ENCODE results near the gene ETHE1.

- TF ChIP-seq, protein P1, sequence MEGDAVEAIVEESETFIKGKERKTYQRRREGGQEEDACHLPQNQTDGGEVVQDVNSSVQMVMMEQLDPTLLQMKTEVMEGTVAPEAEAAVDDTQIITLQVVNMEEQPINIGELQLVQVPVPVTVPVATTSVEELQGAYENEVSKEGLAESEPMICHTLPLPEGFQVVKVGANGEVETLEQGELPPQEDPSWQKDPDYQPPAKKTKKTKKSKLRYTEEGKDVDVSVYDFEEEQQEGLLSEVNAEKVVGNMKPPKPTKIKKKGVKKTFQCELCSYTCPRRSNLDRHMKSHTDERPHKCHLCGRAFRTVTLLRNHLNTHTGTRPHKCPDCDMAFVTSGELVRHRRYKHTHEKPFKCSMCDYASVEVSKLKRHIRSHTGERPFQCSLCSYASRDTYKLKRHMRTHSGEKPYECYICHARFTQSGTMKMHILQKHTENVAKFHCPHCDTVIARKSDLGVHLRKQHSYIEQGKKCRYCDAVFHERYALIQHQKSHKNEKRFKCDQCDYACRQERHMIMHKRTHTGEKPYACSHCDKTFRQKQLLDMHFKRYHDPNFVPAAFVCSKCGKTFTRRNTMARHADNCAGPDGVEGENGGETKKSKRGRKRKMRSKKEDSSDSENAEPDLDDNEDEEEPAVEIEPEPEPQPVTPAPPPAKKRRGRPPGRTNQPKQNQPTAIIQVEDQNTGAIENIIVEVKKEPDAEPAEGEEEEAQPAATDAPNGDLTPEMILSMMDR (IDR thresholded peaks at IDR 0.05) = no peak
- TF ChIP-seq POLR2A (IDR thresholded peaks at IDR 0.05) = no peak
Observed at GRCh38 chr19:43479961-43480561, 46.9 kb downstream of the ETHE1 start.
